Mesenchymal stem cell (in vitro differentiated cells and primary cell): ENCODE results near the gene ROBO2. TPM values are rescaled to one million over a fixed set of nuclear protein-coding genes. Genes with fewer than 3 reads are reported as not detected.

Source experiments
- DNase-seq: peaks from one replicate; pipeline ENCODE4 v3.0.0-alpha.2; 2013
- H2AFZ ChIP-seq: one replicate; pipeline ENCODE4 v1.6.1; 2013; ENCODE audit warnings: low read depth, mild to moderate bottlenecking, control low read depth, inconsistent platforms, low read length, moderate library complexity
- H2AK5ac ChIP-seq: 2 replicates; pipeline ENCODE4 v1.6.1; 2013; ENCODE audit warnings: low read length, moderate library complexity, mild to moderate bottlenecking, inconsistent platforms; ENCODE audit not compliant: severe bottlenecking
- H2BK120ac ChIP-seq: one replicate; pipeline ENCODE4 v1.6.1; 2013; ENCODE audit warnings: low read depth, mild to moderate bottlenecking, inconsistent platforms, low read length, moderate library complexity
- H2BK12ac ChIP-seq, 2 experiments: one replicate each; pipeline ENCODE4 v1.6.1; 2013; ENCODE audit warnings: inconsistent platforms in 2 of 2, low read length in 2 of 2, mild to moderate bottlenecking in 2 of 2, moderate library complexity in 2 of 2, control low read depth in 1 of 2
- H2BK15ac ChIP-seq: one replicate; pipeline ENCODE4 v1.6.1; 2013; ENCODE audit warnings: mild to moderate bottlenecking, low read depth, inconsistent platforms; ENCODE audit not compliant: poor library complexity, severe bottlenecking
- H2BK5ac ChIP-seq: 2 replicates; pipeline ENCODE4 v1.6.1; 2013; ENCODE audit warnings: low read depth, mild to moderate bottlenecking, low read length, control low read depth, inconsistent platforms; ENCODE audit not compliant: poor library complexity, severe bottlenecking
- H3K14ac ChIP-seq, 2 experiments: one replicate each; pipeline ENCODE4 v1.6.1; 2013; ENCODE audit warnings: inconsistent platforms in 2 of 2, low read length in 2 of 2, control low read depth in 1 of 2, mild to moderate bottlenecking in 1 of 2, moderate library complexity in 1 of 2
- H3K18ac ChIP-seq, 2 experiments: one replicate each; pipeline ENCODE4 v1.6.1; 2013; ENCODE audit warnings: inconsistent platforms in 2 of 2, low read length in 2 of 2, control low read depth in 1 of 2, low read depth in 1 of 2, mild to moderate bottlenecking in 1 of 2
- H3K23ac ChIP-seq, 2 experiments: one replicate each; pipeline ENCODE4 v1.6.1; 2013; ENCODE audit warnings: inconsistent platforms in 2 of 2, low read length in 2 of 2, mild to moderate bottlenecking in 2 of 2, moderate library complexity in 2 of 2, control low read depth in 1 of 2
- H3K27ac ChIP-seq: 2 replicates; pipeline ENCODE4 v1.5.1; 2013; ENCODE audit warnings: mild to moderate bottlenecking, moderate library complexity, low read length, control low read depth, inconsistent platforms; ENCODE audit not compliant: poor library complexity, severe bottlenecking
- H3K27me3 ChIP-seq, 2 experiments: 2 replicates each; pipeline versions ENCODE4 v1.6.1 to v1.7.0; 2013; ENCODE audit warnings: low read length in 2 of 2, mild to moderate bottlenecking in 2 of 2, moderate library complexity in 2 of 2, control low read depth in 1 of 2, inconsistent platforms in 1 of 2; ENCODE audit not compliant: control insufficient read depth in 1 of 2, insufficient read depth in 1 of 2
- H3K36me3 ChIP-seq, 2 experiments: 2 replicates each; pipeline versions ENCODE4 v1.6.1 to v1.7.0; 2013; ENCODE audit warnings: low read length in 2 of 2, control low read depth in 1 of 2, inconsistent platforms in 1 of 2, low read depth in 1 of 2, mild to moderate bottlenecking in 1 of 2; ENCODE audit not compliant: insufficient read depth in 2 of 2, control insufficient read depth in 1 of 2
- H3K4ac ChIP-seq, 2 experiments: one replicate each; pipeline ENCODE4 v1.6.1; 2013; ENCODE audit warnings: inconsistent platforms in 2 of 2, low read length in 2 of 2, mild to moderate bottlenecking in 2 of 2, moderate library complexity in 2 of 2, control low read depth in 1 of 2, low read depth in 1 of 2
- H3K4me1 ChIP-seq: 2 replicates; pipeline ENCODE4 v1.6.1; 2013; ENCODE audit warnings: low read depth, low read length, control low read depth; ENCODE audit not compliant: control insufficient read depth, insufficient read depth
- H3K4me2 ChIP-seq: 2 replicates; pipeline ENCODE4 v1.6.1; 2013; ENCODE audit warnings: low read length, mild to moderate bottlenecking, inconsistent platforms; ENCODE audit not compliant: poor library complexity, severe bottlenecking
- H3K4me3 ChIP-seq, 2 experiments: 2 replicates each; pipeline versions ENCODE4 v1.5.1 to v1.7.0; 2013; ENCODE audit warnings: low read length in 2 of 2, mild to moderate bottlenecking in 2 of 2, control low read depth in 1 of 2, low read depth in 1 of 2; ENCODE audit not compliant: insufficient read depth in 1 of 2
- H3K79me1 ChIP-seq: replicated peaks from 2 replicates; pipeline ENCODE4 v1.6.1; 2013; ENCODE audit warnings: mild to moderate bottlenecking, control low read depth, low read length, inconsistent platforms; ENCODE audit not compliant: poor library complexity, severe bottlenecking
- H3K9ac ChIP-seq: 2 replicates; pipeline ENCODE4 v1.7.0; 2013; ENCODE audit warnings: mild to moderate bottlenecking, low read length, moderate library complexity
- H3K9me3 ChIP-seq: 2 replicates; pipeline ENCODE4 v1.7.0; 2013; ENCODE audit warnings: mild to moderate bottlenecking, low read length; ENCODE audit not compliant: control insufficient read depth
- H4K8ac ChIP-seq: one replicate; pipeline ENCODE4 v1.6.1; 2013; ENCODE audit warnings: inconsistent platforms, mild to moderate bottlenecking, low read length, moderate library complexity
- H4K91ac ChIP-seq: one replicate; pipeline ENCODE4 v1.6.1; 2013; ENCODE audit warnings: mild to moderate bottlenecking, low read length, inconsistent platforms
- WGBS: methylation state at CpG from one replicate; pipeline ENCODE4 v1.1.7; 2013; ENCODE audit warnings: mixed read lengths; 5-methylcytosine and 5-hydroxymethylcytosine counted together
- small RNA-seq: library from polyadenylated mRNA; stranded (forward); fragments of <200 nt; extraction: miRNeasy Mini kit (QIAGEN cat#:217004); gene quantifications from one replicate; pipeline ENCODE3, GENCODE V24; 2013; ENCODE audit warnings: low read depth

The ROBO2 gene

GRCh38 chr3:77693147-77693546 lies 653.2 kb downstream of the ROBO2 start:
- Histone ChIP-seq H3K79me1 (no peaks in the 10 kb centered on the region), H3K27ac (no peak overlapping the region), H3K4ac (no peak overlapping the region), H3K14ac (no peak overlapping the region), H3K4me3 (no peak overlapping the region), H2BK5ac (no peak overlapping the region), H3K9me3 (peaks cover 8% of the 10 kb centered on the region), H3K23ac (no peak overlapping the region), H4K91ac (no peak overlapping the region), H3K18ac (no peak overlapping the region), H2AFZ (no peak overlapping the region), H4K8ac (no peak overlapping the region), H2BK12ac (no peak overlapping the region), H3K9ac (no peak overlapping the region), H3K4me1 (no peaks in the 10 kb centered on the region), H3K36me3 (no peaks in the 10 kb centered on the region), H2BK15ac (no peak overlapping the region), H2AK5ac (no peak overlapping the region), H3K27me3 (no peaks in the 10 kb centered on the region), H3K4me2 (no peak overlapping the region), H2BK120ac (no peak overlapping the region)
- 56% methylated on average over 2 of the region's 2 CpGs for WGBS
- no peak for DNase-seq

DNA sequence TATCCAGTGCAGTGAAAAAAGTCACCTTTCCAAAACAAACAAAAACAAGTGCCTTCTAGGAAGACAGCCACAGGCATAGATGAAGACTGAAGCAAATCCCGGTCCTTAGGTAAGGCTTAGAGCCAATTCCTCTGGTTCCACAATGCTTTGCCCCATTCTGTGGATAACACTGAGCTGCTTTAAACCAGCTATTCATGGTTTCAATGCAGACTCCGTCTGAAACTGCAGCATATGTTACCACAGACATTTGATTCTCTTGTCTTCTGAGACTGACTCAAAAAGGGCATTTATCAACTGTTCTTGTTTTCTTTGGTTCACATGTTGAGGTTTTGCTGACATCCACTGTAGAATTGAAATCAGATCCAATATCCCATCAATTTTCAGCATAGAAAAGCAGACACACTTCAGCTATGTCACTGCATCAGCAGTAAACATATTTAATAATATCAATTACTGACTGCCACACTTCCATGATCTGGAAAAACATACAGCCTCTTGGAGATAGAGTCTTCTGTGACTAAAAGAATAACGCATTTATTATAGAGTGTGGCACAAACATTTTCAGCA lies 659.3 kb downstream of the ROBO2 start:
- peaks cover 4% of the 10 kb centered on the region for H3K9me3 ChIP-seq
- H2AFZ ChIP-seq, result no peak overlapping the region
- no peak overlapping the region for H2BK5ac ChIP-seq
- H3K27me3 ChIP-seq, result no peaks in the 10 kb centered on the region
- no peak overlapping the region for H2BK120ac ChIP-seq
- no peak overlapping the region for H3K4me3 ChIP-seq
- no peaks in the 10 kb centered on the region for H3K36me3 ChIP-seq
- H3K79me1 ChIP-seq, result no peaks in the 10 kb centered on the region
- DNase-seq, result no peak
- H3K9ac ChIP-seq, result no peak overlapping the region
- H3K4ac ChIP-seq, result no peak overlapping the region
- H4K8ac ChIP-seq, result no peak overlapping the region
- no peak overlapping the region for H3K27ac ChIP-seq
- H3K4me2 ChIP-seq, result no peak overlapping the region
- 72% methylated on average over 2 of the region's 3 CpGs for WGBS
- H3K18ac ChIP-seq, result no peak overlapping the region
- H2AK5ac ChIP-seq, result no peak overlapping the region
- no peak overlapping the region for H2BK12ac ChIP-seq
- H3K23ac ChIP-seq, result no peak overlapping the region
- H3K4me1 ChIP-seq, result no peaks in the 10 kb centered on the region
- H3K14ac ChIP-seq, result no peak overlapping the region
- H2BK15ac ChIP-seq, result no peak overlapping the region
- no peak overlapping the region for H4K91ac ChIP-seq

Small RNA genes within 50 kb of the gene (small RNA-seq; reads per million reads assigned to genes)
- gene RNU6-386P, result not detected
